Fibroblast of peridontal ligament (primary cell): ENCODE results near the gene PLD1.
A peak's percentile ranks its signal among the peaks of the same experiment; 100 is the strongest.
"Not testable (repeated sequence)": the region's sequence is repeated elsewhere in the genome, so short reads cannot be mapped to it uniquely, and the experiment has no call there.

Experiments
- DNase-seq: peaks from one replicate; pipeline ENCODE4 v3.0.0-alpha.2; 2010; ENCODE audit errors: extremely low read depth

PLD1 gene, protein sequence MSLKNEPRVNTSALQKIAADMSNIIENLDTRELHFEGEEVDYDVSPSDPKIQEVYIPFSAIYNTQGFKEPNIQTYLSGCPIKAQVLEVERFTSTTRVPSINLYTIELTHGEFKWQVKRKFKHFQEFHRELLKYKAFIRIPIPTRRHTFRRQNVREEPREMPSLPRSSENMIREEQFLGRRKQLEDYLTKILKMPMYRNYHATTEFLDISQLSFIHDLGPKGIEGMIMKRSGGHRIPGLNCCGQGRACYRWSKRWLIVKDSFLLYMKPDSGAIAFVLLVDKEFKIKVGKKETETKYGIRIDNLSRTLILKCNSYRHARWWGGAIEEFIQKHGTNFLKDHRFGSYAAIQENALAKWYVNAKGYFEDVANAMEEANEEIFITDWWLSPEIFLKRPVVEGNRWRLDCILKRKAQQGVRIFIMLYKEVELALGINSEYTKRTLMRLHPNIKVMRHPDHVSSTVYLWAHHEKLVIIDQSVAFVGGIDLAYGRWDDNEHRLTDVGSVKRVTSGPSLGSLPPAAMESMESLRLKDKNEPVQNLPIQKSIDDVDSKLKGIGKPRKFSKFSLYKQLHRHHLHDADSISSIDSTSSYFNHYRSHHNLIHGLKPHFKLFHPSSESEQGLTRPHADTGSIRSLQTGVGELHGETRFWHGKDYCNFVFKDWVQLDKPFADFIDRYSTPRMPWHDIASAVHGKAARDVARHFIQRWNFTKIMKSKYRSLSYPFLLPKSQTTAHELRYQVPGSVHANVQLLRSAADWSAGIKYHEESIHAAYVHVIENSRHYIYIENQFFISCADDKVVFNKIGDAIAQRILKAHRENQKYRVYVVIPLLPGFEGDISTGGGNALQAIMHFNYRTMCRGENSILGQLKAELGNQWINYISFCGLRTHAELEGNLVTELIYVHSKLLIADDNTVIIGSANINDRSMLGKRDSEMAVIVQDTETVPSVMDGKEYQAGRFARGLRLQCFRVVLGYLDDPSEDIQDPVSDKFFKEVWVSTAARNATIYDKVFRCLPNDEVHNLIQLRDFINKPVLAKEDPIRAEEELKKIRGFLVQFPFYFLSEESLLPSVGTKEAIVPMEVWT

DNA sequence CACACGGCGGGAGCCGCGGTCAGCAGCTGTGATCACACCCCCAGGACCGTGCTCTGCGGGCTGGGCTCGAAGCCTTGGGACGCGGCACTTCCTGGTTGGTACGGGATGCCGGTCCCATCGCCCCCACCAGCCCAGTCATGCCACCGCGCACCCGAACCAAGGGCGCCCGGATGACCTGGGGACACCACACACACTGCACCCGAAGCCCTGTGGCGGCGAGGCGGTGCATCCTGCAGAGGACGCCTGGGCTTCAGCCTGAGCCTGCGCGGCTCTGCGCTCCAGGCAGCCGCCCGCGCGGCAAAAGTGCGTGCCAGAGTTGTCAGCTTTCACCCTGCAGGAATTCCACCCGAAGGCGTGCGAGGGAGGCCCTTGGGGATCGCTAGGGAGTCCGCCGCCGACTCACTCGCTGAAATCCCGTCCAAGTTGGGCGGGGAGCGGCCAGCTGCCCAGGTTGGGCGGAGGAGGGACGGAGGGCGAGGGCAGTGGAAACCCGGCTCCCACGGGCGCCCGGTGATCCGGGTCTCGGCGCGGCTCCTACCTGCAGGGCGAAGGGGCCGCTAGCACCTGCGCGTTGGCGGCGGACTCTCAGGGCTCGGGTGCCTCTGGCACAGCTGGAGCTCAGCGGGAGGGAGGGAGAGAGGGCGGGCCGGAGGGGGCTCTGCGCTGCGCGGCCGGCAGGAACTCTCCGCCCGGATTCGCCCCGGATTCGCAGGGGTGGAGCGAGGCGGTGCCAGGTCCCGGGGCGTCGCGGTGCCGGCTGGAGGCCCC lies at the start of gene PLD1:
PLD1 (minus strand) TSS at position 623 of the 768 bp plus-strand sequence. CDS start 72,432 bp downstream, outside the sequence.
- DNase-seq = peak; percentile 96

DNA sequence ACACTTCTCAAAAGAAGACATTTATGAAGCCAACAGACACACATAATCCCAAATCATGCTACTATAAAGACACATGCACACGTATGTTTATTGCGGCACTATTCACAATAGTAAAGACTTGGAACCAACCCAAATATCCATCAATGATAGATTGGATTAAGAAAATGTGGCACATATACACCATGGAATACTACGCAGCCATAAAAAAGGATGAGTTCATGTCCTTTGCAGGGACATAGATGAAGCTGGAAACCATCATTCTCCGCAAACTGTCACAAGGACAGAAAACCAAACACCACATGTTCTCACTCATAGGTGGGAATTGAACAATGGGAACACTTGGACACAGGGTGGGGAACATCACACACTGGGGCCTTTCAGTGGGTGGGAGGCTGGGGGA lies 48.5 kb upstream of the PLD1 start:
- not testable (repeated sequence) for DNase-seq

DNA sequence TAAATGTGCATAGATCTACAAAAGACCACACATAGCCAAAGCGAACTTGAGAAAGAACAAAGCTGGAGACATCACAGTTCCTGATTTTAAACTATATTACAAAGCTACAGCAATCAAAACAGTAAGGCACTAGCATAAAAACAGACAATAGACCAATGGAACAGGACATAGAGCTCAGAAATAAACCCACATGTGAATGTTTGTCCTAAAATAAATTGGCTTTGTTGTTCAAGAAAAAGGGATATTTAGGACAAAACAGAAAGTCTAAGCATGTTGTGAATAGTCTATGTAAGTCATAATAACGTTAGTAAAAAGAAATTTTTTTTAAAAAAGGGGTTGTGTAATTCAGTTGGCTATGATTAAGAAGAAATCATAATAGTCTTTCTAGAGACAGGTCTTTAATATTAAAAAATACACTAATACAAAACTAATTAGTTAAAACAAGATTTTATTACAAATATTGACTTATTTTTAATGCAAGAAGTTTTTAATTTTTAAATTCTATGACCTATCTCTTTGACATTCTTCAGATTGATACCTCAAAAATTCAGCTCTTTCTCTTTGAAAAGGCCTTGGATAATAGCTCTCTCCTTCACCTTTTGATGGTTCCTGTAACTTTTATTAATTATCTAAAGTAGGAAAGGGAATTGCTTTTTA lies 44.5 kb upstream of the PLD1 start:
- DNase-seq = no peak

DNA sequence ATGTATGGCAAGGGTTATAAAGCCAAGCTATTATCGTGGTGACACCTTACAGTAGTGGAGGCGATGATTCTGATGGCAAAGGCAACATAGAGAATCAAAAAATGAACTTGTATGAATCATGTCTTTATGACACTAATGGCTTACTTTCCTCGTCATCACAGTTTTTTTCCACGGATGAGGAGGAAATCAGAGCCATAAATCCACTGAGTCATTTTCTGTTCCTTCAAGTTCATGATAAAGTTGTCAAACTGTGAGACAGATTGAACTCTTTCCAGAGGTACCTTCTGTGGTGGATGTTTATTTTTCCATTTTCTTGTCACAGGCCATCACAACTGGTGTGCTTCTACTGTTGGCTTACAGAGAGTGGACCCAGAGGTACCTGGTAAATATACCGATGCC lies 41.4 kb upstream of the PLD1 start:
- DNase-seq = no peak

DNA sequence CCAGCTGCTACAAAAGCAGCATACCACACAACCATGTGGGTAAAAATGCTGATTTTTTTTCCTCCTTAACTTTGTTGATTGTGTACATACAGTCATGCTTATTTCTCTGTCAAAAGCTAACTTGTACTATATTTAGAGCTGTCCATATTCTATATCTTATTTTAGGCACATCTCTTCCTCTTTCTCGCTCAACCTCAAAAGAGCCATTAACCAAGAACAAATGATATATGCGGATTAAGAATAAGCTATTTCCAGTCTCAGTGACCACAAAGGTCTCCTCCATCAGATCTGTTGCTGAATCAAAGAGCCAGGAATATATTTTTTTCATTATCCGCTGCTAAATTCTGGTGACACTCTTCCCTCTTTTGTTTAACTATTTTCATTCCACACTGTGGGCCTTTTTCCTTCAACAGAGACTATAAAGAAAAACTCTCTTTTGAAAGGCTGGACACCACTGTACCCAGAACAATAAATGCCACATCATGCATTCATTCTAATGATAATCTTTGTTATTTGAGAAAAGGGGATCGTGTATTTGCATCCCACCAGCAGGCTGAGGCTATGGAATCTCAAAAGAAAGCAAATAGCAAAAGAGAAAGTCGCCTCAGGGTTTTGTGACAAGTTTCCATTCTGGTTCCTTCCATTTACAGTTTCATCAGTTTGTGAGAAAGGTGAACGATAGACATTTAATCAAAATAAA lies 40.8 kb upstream of the PLD1 start:
- DNase-seq = no peak

DNA sequence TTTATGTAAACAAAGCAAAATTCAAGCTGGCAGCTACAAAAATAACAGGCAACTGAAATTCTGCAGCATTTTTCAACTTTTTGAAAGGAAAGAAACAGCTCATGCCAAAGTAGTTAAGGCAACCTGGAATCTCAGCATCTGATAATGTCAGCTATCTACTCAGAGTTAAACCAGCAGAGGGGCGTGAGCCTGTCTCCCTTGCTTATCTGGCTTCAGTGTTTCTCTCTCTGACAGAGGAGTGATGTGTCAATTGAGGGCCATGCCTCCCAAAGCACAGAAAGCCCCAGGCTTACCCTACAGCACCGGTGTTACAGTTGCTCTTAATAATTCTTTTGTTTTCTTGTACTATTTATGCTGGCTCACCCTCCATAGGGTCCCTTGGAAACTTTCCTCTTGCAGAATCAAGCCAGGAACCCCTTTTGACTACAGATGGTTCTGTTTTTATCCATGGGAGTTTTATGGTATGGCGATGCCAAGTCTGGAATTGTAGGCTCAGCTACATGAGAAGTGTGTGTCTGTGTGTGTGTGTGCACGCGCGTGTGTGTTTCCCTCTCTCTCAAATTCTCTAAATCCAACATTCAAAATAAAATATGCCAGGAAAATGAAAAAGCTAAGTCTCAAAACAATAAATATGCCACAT lies 40.2 kb upstream of the PLD1 start:
- DNase-seq = no peak

DNA sequence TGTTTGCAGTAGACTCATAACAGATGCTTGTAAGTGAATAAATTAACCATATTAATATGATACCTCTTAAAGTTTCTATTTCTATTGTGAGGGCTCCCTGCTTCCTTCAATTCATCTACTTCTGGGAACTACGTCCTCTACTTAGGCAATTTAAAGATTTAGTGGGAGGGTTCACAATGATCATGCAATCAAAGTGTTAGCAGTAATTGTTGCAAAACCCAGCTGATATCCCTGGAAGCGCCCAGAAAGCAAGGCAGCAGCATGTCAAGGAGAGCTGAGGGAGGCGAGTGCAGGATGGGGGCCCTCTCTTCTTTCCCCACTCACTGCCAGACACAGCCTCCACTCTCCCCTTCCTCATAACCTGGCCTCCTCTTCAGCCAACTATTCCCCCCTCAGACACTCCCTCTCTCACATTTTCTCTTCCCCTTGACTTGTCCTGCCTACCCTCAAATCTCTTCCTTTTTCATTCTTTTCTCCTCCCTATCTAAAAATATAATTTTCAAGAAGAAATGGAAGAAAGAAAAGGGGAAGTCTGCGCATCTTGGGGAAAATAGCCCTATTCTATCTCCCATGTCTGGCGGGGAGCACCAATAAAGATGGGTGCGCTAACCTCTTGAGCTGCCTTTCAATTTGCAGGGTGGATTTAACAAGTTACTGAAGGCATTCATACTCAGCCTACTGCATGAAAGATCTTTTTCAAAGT lies 39.5 kb upstream of the PLD1 start:
- no peak for DNase-seq

DNA sequence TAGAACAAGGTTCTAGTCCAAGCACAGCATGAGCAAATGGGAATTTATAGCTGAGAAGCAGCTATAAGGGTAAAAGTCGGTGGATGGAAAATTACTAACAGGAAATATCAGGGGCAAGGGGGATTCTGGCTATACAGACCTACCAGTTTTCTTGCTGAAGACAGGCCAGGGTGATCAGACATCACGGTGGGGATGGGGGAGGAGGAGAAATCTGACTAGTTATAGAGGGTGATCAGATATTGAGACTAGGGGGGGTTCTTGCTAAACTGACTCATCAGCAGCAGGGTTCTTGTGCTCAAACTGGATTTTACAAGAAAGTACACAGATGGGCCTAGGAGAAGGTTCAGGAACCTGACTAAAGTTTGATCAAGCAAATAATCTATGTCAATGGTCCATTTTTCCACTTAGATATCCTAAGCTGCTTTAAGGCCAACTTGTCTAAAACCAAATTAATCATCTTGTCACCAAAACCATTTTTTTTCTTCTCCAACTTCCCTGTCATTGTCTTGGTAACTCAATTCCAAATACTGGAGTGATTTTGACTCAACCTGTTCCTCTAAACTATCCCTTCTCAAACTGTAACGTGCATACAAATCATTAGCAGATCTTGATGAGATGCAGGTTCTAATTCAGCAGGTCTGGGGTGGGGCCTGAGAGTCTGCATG lies 37.4 kb upstream of the PLD1 start:
- DNase-seq = no peak

DNA sequence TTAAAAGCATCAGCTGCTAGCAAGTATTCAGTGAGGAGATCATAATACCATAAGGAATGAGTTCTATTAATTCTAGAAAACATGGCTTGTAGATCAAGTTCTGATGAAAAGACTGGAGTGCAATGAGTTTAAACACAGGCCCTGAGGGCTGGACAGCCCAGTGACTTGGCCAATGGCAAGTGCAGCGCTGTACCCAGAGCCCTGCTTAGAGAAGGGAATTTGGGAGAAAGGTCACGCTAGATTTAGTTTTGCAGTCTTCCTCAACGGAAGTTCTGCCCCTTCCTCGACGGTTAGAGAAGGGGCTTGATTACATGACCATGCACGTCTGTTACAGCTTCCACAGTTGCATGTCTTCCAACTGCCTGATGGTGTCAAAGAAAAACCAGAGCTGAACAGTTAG lies 36.9 kb upstream of the PLD1 start:
- no peak for DNase-seq

DNA sequence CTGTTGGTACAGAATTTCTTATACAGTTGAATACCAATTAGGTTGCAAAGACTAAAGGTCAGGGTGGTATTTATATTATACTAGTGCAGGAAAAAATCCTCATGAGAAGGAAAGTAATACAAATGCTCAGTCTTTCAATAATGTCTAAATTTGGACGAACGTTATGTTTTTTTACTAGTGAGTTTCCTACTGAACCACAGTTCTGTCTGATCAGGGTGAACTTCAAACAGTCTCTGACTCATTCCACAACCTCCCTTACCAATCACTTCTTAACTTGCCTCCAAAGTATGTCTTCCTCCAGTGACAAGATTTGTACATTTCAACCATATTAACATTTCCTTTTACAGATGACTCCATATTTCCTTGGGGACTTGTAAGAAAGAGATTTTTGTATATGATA lies 36.3 kb upstream of the PLD1 start:
- DNase-seq = peak; percentile 65

DNA sequence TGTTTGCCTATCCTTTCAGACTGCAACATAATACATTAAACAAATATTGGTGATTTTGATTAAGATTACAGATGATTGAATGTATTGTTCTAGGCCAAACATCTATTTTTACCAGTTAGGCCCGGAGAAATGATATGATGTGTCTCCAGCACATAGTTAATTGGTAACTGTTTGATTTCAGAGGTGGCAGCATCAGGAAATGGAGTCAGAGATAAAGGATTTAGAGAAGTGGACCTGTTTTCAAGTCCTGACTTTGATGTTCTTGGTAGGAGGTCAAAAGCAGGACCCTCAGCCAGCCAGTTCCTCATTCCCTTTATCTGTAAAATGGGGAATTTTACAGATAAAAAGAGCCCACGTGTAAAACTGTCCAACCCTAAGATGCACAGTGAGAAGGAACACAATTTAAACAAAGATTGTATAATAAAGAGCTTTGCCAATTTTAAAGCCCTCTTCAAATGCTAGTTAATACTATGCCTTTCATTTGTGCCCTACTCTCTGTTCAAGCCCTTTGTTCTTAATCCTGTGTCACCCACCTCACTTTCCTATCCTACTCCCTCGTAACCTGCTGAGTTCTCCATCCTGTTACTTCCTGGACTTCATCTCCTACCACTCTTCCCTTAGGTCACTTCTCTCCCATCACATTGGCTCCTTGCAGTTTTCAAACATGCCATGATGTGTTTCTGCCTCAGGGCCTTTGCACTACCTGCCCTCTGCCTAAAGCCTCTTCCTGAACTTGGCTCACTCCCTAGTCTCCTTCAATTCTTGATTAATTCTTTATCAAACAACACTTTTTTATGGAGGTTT lies 35.4 kb upstream of the PLD1 start:
- DNase-seq = no peak

DNA sequence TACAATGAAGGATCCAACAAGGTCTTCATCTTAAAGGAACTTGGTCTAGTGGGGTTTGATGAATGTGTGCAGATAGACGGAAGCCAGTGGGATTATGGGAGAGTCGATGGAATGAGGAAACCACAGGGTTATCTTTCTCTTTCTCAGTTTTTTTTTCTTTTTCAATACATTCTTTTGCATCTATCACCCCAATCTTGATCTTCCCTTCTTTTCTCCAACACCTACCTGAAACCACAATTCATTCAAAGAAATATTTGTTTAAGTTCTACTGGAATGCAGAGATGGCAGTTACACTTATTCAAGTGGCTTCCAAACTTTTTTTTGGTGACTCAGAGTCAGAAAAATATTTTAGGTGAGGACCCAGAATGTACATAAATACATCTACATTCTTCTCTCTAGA lies 34.6 kb upstream of the PLD1 start:
- no peak for DNase-seq

DNA sequence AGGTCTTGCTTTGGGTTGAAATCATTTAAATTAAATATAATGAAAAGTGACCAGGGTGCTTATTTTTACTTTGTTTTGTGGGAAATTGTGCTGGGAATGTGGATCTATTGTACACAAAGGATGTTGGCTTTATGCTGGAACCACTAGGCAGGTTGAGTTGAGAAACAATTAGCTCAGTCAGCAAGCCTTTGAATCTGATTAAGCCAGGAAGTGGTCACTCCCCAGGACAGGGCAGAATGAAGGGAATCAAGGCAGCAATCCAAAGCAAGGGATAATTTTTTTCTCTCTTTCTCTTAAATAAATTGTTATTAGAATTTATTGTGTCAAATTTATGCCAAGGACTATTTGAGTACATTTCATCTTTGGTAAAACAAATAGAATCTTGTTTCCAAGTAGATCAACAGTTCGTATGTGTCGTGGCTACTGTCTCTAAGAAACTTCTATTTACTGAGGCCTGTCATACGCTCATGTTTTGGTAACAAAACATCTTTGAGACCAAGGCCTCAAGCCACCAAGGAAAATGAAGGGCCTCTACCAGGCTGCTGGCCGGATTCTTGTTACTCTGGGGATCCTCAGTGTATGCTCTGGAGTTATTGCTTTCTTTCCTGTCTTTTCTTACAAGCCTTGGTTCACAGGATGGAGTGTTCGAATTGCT lies 32.7 kb upstream of the PLD1 start, which contains the start of gene TMEM212:
TMEM212 (plus strand) TSS at position 486 of the 655 bp plus-strand sequence; CDS start at position 521, 35 bp downstream.
- DNase-seq = no peak

DNA sequence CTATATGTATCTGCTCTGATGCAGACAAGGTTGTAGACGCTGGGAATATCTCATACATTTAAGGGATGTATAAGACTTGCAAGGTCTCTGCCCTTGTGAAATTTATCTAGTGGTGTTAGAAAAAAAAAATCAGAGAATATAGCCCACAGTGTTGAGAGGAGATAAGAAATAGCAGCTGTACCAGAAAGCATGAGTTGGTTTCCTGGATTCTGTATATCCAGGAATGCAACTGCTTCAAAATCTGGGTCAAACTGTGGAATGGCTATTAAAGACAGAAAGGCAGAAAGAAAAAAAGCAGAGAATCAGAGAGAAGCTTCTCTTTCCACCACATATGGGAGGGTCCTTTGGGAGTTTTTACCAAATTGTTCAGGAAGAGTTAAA lies 31.3 kb upstream of the PLD1 start:
- peak; percentile 38 for DNase-seq

DNA sequence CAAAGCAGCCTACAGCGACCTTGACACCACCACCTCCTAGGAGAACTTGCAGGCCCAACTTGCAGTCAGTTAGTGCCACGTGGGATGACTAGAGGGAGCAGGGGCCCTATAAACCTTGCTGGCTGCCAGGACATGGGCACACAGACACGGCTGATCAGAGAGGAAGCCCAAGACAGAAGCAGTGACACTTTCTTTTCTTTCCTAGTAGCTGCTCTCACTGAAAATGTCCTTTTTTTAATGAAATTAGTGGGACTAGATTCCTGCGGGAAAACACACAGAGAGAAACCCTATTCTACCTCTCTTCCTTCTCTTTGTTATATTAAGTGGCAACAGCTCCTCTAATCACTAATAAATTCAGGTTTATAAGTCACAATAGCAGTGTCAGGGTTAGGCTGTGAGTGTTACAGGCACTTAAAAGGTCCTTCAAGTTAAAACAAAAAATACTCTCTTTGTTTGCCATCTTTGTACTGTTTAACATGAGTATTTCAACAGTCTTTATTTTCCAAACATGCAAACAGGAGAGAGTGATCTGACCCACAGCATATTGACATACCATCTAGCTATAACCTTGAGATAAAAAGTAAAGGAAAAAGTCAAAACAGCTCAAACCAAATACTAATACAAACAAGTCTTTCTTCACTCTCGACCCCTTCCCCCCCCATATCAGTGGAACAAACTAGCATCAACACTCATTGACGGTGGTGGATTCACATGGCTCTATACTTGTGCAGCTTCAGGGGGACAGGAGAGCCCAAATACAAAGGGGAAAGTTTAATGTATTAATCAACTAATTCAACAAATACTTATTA lies 30.7 kb upstream of the PLD1 start:
- DNase-seq = no peak

DNA sequence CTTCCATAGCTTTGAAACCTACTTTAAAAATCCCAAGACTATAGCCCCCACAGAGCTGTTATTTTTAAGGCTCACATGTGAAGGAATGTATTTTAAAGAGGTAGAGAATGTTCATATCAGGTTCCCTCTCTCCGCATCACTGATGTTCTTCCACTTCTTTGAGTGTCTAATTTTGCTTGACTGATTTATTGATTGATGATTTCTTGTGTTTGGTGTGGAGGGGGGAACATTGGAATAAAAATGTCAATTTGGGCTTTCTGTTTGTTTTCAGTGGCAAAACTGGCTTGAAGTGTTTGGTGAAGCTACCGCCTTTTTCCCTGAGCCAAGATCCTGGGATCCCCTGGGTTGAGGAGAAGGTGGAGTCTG lies 30.1 kb upstream of the PLD1 start:
- DNase-seq = no peak

DNA sequence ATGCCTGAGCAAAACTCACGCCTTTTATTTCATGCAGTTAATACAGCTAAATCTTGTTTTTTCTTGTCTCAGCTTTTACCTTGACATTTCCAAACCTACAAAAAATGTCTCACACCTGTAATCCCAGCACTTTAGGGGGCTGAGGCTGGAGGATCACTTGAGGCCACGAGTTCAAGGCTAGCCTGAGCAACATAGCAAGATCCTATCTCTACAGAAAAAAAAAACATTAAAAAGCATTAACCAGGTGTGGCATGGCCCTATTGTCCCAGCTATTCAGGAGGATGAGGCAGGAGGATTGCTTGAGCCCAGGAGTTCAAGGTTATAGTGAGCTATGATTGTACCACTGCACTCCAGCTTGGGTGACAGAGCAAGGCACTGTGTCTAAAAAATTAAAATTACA lies 29.0 kb upstream of the PLD1 start:
- DNase-seq = no peak
